ENCODE results near the gene ITLN1. TPM values are rescaled to one million over a fixed set of nuclear protein-coding genes. Genes with fewer than 3 reads are reported as not detected.
"Not testable (repeated sequence)": the region's sequence is repeated elsewhere in the genome, so short reads cannot be mapped to it uniquely, and the experiment has no call there.

The ITLN1 gene
- total and polyA plus RNA-seq, 12 donors, result 0.54 to 102 (median 2.9) TPM; not detected in 2

DNA sequence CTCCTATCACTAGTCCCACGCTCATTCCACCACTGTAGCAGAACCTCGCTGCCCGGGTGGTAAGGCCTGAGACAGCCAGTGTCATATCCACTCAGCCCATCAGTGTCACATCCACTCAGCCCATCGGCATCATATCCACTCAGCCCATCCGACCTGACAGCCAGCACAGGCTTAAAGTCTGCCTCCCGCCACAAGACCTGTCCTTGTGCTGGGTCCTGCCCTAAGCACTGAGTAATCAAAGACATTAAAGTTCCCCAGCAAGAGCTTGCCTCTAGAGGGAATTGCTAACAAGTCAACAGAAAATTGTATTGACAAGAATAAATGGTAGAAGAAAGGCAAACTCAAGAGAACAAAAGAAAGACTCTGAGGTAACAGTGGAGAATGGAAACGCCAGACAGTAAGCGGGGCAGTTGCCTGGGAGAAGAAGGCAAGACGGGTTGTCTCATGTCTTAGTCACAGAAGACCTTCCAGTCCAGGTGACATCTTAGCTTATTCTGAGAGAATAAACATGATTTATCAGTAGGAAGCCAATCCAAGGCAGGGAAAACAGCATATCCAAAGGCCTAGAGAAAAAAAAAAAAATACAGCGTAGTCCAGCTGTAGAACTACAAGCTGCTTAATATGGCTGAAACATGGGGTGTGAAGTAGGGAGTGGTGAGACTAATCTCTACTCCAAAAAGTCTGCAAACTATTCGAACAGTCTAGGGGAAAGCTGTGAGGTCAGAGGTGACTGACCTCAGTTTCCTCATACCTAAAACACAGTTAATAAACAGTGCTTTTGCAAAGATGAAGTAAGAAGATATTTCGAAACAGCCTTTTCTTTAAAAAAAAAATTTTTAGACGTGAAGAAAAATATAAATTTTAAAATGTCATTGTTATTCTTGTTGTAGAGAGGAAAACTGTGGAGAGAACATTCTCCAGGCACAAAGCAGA lies 1.1 kb downstream of the ITLN1 start:
- TF ChIP-seq, protein P1, sequence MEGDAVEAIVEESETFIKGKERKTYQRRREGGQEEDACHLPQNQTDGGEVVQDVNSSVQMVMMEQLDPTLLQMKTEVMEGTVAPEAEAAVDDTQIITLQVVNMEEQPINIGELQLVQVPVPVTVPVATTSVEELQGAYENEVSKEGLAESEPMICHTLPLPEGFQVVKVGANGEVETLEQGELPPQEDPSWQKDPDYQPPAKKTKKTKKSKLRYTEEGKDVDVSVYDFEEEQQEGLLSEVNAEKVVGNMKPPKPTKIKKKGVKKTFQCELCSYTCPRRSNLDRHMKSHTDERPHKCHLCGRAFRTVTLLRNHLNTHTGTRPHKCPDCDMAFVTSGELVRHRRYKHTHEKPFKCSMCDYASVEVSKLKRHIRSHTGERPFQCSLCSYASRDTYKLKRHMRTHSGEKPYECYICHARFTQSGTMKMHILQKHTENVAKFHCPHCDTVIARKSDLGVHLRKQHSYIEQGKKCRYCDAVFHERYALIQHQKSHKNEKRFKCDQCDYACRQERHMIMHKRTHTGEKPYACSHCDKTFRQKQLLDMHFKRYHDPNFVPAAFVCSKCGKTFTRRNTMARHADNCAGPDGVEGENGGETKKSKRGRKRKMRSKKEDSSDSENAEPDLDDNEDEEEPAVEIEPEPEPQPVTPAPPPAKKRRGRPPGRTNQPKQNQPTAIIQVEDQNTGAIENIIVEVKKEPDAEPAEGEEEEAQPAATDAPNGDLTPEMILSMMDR (IDR thresholded peaks at IDR 0.05), result no peak
- H3K36me3 ChIP-seq, result no peaks in the 10 kb centered on the region
- intact Hi-C loops (cut with DNase I), result no loop called here
- no peaks in the 10 kb centered on the region for H3K9me3 ChIP-seq
- no peak overlapping the region for H3K27ac ChIP-seq
- WGBS, 2 donors, result 86% methylated on average over 13 of the region's 13 CpGs
- H3K4me3 ChIP-seq, result no peak overlapping the region
- no peak for ATAC-seq
- peaks cover 0 to 13% (median 0%) of the 10 kb centered on the region in 9 donors for H3K4me1 ChIP-seq
- H3K27me3 ChIP-seq, result peaks cover 0 to 5% (median 0%) of the 10 kb centered on the region in 7 donors
- no peak for DNase-seq

DNA sequence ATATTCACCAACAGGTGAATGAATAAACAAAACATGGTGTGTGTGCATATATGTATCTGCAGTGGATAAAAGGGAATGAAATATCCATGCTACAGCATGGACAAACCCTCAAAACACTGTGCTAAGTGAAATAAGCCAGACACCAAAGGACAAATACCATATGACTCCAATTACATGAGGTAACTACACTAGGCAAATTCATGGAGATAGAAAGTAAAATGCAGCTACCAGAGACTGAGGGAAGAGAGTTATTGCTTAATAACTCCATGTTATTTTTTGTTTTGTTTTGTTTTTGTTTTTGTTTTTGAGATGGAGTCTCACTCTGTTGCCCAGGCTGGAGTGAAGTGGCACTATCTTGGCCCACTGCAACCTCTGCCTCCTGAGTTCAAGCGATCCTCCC lies 2.4 kb downstream of the ITLN1 start:
- H3K27ac ChIP-seq, result no peak overlapping the region
- TF ChIP-seq, protein P1 (IDR thresholded peaks at IDR 0.05), result no peak
- intact Hi-C loops (cut with DNase I), result no loop called here
- H3K27me3 ChIP-seq, result peaks cover 0 to 5% (median 0%) of the 10 kb centered on the region in 7 donors
- H3K4me3 ChIP-seq, result no peak overlapping the region
- DNase-seq (no peak), ATAC-seq (no peak)
- H3K36me3 ChIP-seq, result no peaks in the 10 kb centered on the region
- WGBS, 2 donors, result 100% methylated on average over 1 of the region's 1 CpG
- H3K9me3 ChIP-seq, result no peaks in the 10 kb centered on the region
- H3K4me1 ChIP-seq, result peaks cover 0 to 13% (median 0%) of the 10 kb centered on the region in 9 donors

DNA sequence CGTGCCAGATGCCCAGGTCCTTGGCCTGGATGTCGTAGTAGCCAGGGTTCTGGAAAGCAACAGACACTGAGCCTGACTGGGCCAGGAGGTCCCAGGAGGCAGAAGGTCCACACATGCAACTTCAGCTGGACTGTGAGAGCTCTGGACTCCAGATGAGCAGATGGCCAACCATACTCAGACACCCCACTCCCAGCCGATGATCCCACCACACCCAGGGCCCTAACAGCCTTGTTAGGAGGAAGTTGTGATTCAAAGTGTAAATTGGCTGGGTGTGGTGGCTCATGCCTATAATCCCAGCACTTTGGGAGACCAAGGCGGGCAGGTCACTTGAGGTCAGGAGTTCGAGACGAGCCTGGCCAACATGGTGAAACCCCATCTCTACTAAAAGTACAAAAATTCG lies 3.7 kb downstream of the ITLN1 start:
- H3K27me3 ChIP-seq; H3K27ac ChIP-seq; H3K36me3 ChIP-seq; intact Hi-C loops (cut with DNase I); H3K4me3 ChIP-seq; ATAC-seq; DNase-seq; H3K9me3 ChIP-seq: not testable (repeated sequence)
- 86 to 93% methylated on average over 7 of the region's 7 CpGs for whole genome bisulfite sequencing, 2 donors
- peaks cover 0 to 22% (median 0%) of the 10 kb centered on the region in 9 donors for H3K4me1 ChIP-seq

DNA sequence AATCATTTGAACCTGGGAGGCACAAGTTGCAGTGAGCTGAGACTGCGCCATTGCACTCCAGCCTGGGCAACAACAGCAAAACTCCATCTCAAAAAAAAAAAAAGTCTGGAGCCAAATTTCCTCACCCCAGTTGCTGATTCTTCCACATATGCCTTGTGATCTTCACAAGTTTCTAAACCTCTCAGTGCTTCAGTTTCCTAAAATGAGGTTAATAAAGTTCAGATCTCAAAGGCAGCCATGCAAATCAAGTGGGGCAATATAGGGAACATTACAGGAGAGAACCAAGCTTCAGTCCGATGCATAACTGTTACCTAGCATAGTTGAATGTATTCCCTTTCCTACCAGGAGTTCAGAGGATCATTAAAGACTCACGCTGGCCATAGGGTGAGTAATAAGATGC lies 4.8 kb downstream of the ITLN1 start:
- no peak overlapping the region for H3K4me3 ChIP-seq
- no peak overlapping the region for H3K27ac ChIP-seq
- H3K27me3 ChIP-seq, result peaks cover 0 to 10% (median 2%) of the 10 kb centered on the region in 7 donors
- H3K36me3 ChIP-seq, result no peaks in the 10 kb centered on the region
- WGBS, 2 donors, result 84 to 91% methylated on average over 3 of the region's 3 CpGs
- no peaks in the 10 kb centered on the region for H3K9me3 ChIP-seq
- TF ChIP-seq, protein P1 (IDR thresholded peaks at IDR 0.05), result no peak
- intact Hi-C loops (cut with DNase I), result no loop called here
- DNase-seq, result no peak
- no peak for ATAC-seq
- peaks cover 0 to 29% (median 0%) of the 10 kb centered on the region in 9 donors for H3K4me1 ChIP-seq

DNA sequence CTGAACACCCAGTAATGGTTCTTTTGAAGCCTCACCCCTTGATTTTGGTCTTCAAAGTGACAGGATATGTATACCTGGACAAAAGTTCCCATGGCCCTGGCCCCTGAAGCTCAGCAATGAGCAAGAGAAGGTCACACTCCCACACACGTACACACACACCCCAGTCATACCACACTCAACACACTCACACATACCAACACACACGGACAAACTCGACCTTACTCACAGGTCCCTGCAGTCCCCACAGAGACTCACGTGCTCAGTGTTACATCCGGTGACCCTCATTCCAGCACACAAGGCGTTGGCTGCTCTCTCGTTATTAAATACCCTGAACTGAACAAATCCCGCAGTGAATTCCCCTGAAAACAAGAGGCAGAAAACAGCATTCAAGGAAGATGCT lies 5.9 kb downstream of the ITLN1 start:
- H3K27me3 ChIP-seq, result peaks cover 0 to 17% (median 3%) of the 10 kb centered on the region in 7 donors
- DNase-seq (no peak), ATAC-seq (no peak)
- intact Hi-C loops (cut with DNase I), result no loop called here
- H3K27ac ChIP-seq, result no peak overlapping the region
- H3K4me1 ChIP-seq, result peaks cover 0 to 29% (median 0%) of the 10 kb centered on the region in 9 donors
- no peaks in the 10 kb centered on the region for H3K9me3 ChIP-seq
- no peaks in the 10 kb centered on the region for H3K36me3 ChIP-seq
- H3K4me3 ChIP-seq, result no peak overlapping the region
- 65 to 71% methylated on average over 8 of the region's 8 CpGs for WGBS, 2 donors
- TF ChIP-seq, protein P1 (IDR thresholded peaks at IDR 0.05), result no peak

Data from heart right ventricle (tissue), 16 donors.